Keratinocyte (primary cell): ENCODE results near the gene TSPOAP1. TPM values are rescaled to one million over a fixed set of nuclear protein-coding genes. Genes with fewer than 3 reads are reported as not detected.

Source experiments
- DNase-seq: peaks from one replicate; pipeline ENCODE4 v3.0.0-alpha.2; 2011; ENCODE audit warnings: low read depth, missing footprints, low spot score
- FAIRE-seq: peaks from 2 replicates; lab custom pipeline; 2011; peaks lifted over from hg19 to GRCh38; lab: Jason Lieb, UNC
- H2AFZ ChIP-seq: 2 replicates; pipeline ENCODE4 v1.6.0; 2012; ENCODE audit warnings: low read length, control low read depth, inconsistent platforms; ENCODE audit not compliant: control insufficient read depth
- H3K27ac ChIP-seq: 2 replicates; pipeline ENCODE4 v1.5.1; 2011; ENCODE audit warnings: low read length; ENCODE audit not compliant: control insufficient read depth, insufficient read depth
- H3K27me3 ChIP-seq: 3 replicates; pipeline ENCODE4 v1.6.0; 2011; ENCODE audit warnings: low read length; ENCODE audit not compliant: control insufficient read depth, insufficient read depth; ENCODE audit errors: extremely low read depth
- H3K36me3 ChIP-seq, 2 experiments: 2 replicates in 1 of 2; 3 replicates in 1 of 2; pipeline ENCODE4 v1.5.1; 2011; ENCODE audit warnings: low read length in 2 of 2, mild to moderate bottlenecking in 1 of 2; ENCODE audit not compliant: control insufficient read depth in 2 of 2, insufficient read depth in 2 of 2; ENCODE audit errors: extremely low read depth in 1 of 2
- H3K4me1 ChIP-seq: 3 replicates; pipeline ENCODE4 v1.5.1; 2011; ENCODE audit warnings: low read length; ENCODE audit not compliant: control insufficient read depth, insufficient read depth; ENCODE audit errors: extremely low read depth
- H3K4me2 ChIP-seq: 3 replicates; pipeline ENCODE4 v1.6.0; 2011; ENCODE audit warnings: low read depth, low read length; ENCODE audit not compliant: control insufficient read depth, insufficient read depth; ENCODE audit errors: extremely low read depth
- H3K4me3 ChIP-seq, 3 experiments: fragments of 200-600 bp in 1 of 3; sonication (generic) in 1 of 3; 2 replicates in 2 of 3; 3 replicates in 1 of 3; pipeline ENCODE4 v1.5.1; 2011 to 2016; ENCODE audit warnings: low read length in 3 of 3, mild to moderate bottlenecking in 3 of 3, control low read depth in 2 of 3, inconsistent platforms in 1 of 3, low read depth in 1 of 3, mixed read lengths in 1 of 3, mixed run types in 1 of 3, moderate library complexity in 1 of 3; ENCODE audit not compliant: control insufficient read depth in 2 of 3, insufficient read depth in 2 of 3; ENCODE audit errors: extremely low read depth in 1 of 3
- H3K79me2 ChIP-seq: 2 replicates; pipeline ENCODE4 v1.6.0; 2012; ENCODE audit warnings: low read length; ENCODE audit not compliant: control insufficient read depth, insufficient read depth
- H3K9ac ChIP-seq: 3 replicates; pipeline ENCODE4 v1.6.0; 2011; ENCODE audit warnings: low read length; ENCODE audit not compliant: control insufficient read depth, insufficient read depth; ENCODE audit errors: extremely low read depth
- H3K9me1 ChIP-seq: 3 replicates; pipeline ENCODE4 v1.6.0; 2011; ENCODE audit warnings: low read length; ENCODE audit not compliant: control insufficient read depth, insufficient read depth; ENCODE audit errors: extremely low read depth
- H3K9me3 ChIP-seq: 2 replicates; pipeline ENCODE4 v1.5.1; 2012; ENCODE audit warnings: low read depth, low read length; ENCODE audit not compliant: control insufficient read depth
- H4K20me1 ChIP-seq: 3 replicates; pipeline ENCODE4 v1.6.0; 2011; ENCODE audit warnings: low read length; ENCODE audit not compliant: control insufficient read depth, insufficient read depth; ENCODE audit errors: extremely low read depth
- CTCF ChIP-seq, 3 experiments: IDR thresholded peaks in 1 of 3; conservative IDR thresholded peaks in 1 of 3; optimal IDR thresholded peaks in 1 of 3; 2 replicates in 2 of 3; 3 replicates in 1 of 3; pipeline versions ENCODE3 to v1.5.1; 2011; ENCODE audit warnings: low read length in 3 of 3, mild to moderate bottlenecking in 3 of 3, moderate library complexity in 2 of 3, control low read depth in 1 of 3, inconsistent platforms in 1 of 3; ENCODE audit not compliant: insufficient read depth in 2 of 3; ENCODE audit errors: extremely low read depth in 1 of 3
- EZH2 ChIP-seq: IDR thresholded peaks from one replicate; pipeline ENCODE4 v1.6.1; 2012; ENCODE audit warnings: inconsistent platforms, mild to moderate bottlenecking, low read length, moderate library complexity
- dilution Hi-C: fragments of 300-500 bp; cut with MboI; formaldehyde crosslinking; loops from one replicate; pipeline ENCODE4 v1.7.0; 2020; ENCODE audit warnings: low sequenced_read_pairs; ENCODE audit not compliant: extremely low pct_ligation_motif_present
- polyA plus RNA-seq, 5 experiments: library from polyadenylated mRNA; depleted of rRNA in 3 of 5; stranded (reverse) in 3 of 5; stranded (forward) in 1 of 5; unstranded in 1 of 5; fragments of >200 nt; gene quantifications; 1 replicate in 1 of 5; 2 replicates in 3 of 5; 3 replicates in 1 of 5; pipeline versions ENCODE4 v1.2.1 to v1.2.3, GENCODE V29; 2011 to 2012; ENCODE audit warnings: missing spikeins in 2 of 5, low read depth in 1 of 5, low replicate concordance in 1 of 5

Gene TSPOAP1
- polyA plus RNA-seq, 1 donor (not counting 4 experiments of a cell fraction or from before 2014, with no cell fraction given), result 0.04 TPM

- no peak for DNase-seq
- H3K9me3 ChIP-seq, result no peaks in the 10 kb centered on the region
- no peak overlapping the region for H3K4me2 ChIP-seq
- no peak overlapping the region for H3K27ac ChIP-seq
- no peaks in the 10 kb centered on the region for H3K4me1 ChIP-seq
- no peaks in the 10 kb centered on the region for H4K20me1 ChIP-seq
- no peak overlapping the region for H2AFZ ChIP-seq
- FAIRE-seq, result no peak
- dilution Hi-C loops, result no loop called here
- H3K36me3 ChIP-seq, result no peaks in the 10 kb centered on the region
- no peak overlapping the region for H3K9ac ChIP-seq
- no peaks in the 10 kb centered on the region for H3K79me2 ChIP-seq
- H3K4me3 ChIP-seq, result no peak overlapping the region
- no peaks in the 10 kb centered on the region for H3K9me1 ChIP-seq
- H3K27me3 ChIP-seq, result peaks cover 23% of the 10 kb centered on the region
- TF ChIP-seq CTCF (optimal IDR thresholded peaks at IDR 0.05 in 1 of 3, IDR thresholded peaks at IDR 0.05 in 1 of 3, conservative IDR thresholded peaks at IDR 0.05 in 1 of 3; ENCODE audit: extremely low read depth in 1 of 3, insufficient read depth in 2 of 3, low read length in 3 of 3) (no peak), EZH2 (no peak)
These were observed 26.2 kb downstream of the TSPOAP1 start for GRCh38 chr17:58302171-58302918.

- Histone ChIP-seq H3K9me3 (no peaks in the 10 kb centered on the region), H2AFZ (no peak overlapping the region), H3K9me1 (no peaks in the 10 kb centered on the region), H3K79me2 (no peaks in the 10 kb centered on the region), H3K4me1 (no peaks in the 10 kb centered on the region), H3K27ac (no peak overlapping the region), H4K20me1 (no peaks in the 10 kb centered on the region), H3K36me3 (no peaks in the 10 kb centered on the region), H3K27me3 (peaks cover 23% of the 10 kb centered on the region), H3K4me3 (no peak overlapping the region), H3K4me2 (no peak overlapping the region), H3K9ac (no peak overlapping the region)
- TF ChIP-seq EZH2 (no peak), CTCF (optimal IDR thresholded peaks at IDR 0.05 in 1 of 3, IDR thresholded peaks at IDR 0.05 in 1 of 3, conservative IDR thresholded peaks at IDR 0.05 in 1 of 3; ENCODE audit: extremely low read depth in 1 of 3, insufficient read depth in 2 of 3, low read length in 3 of 3) (no peak)
- no peak for FAIRE-seq
- dilution Hi-C loops, result no loop called here
- no peak for DNase-seq
These were observed 27.0 kb downstream of the TSPOAP1 start for GRCh38 chr17:58301504-58302150.
